HG03354 (cell line): ENCODE results near the gene SCRN3.

Source experiments
- ATAC-seq: cut with Tn5 transposase; IDR thresholded peaks from one replicate; pipeline ENCODE4 v1.9.1; 2021; ENCODE audit warnings: mild to moderate bottlenecking; ENCODE audit not compliant: unreplicated experiment, poor library complexity, severe bottlenecking

The SCRN3 gene

GRCh38 chr2:174465327-174465726 lies 69.8 kb downstream of the SCRN3 start:
- ATAC-seq = no peak

DNA sequence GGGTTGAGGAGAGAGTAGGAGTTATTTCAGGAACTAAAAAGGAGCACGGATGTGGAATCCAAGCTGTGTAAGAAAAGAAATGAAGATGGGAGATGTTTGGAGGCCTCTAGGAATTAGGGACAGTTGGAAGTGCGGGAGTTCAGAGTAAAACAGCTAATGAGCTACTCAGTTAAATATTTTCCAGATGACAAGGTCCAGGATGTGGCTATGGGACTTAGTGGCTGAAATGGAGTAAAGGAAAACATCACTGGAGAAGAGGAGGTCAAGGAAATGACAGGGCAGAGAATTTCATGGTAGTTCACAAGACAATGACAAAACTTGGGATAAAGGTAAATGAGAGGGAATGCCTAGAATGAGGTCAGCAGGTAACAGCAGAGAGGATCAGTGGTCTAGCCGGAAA lies 78.3 kb downstream of the SCRN3 start:
- no peak for ATAC-seq

GRCh38 chr2:174477759-174478158 lies 82.2 kb downstream of the SCRN3 start:
- ATAC-seq = no peak
